IMR-90 (cell line): ENCODE results near the gene ANTXRL. TPM values are rescaled to one million over a fixed set of nuclear protein-coding genes. Genes with fewer than 3 reads are reported as not detected.

Experiments
- ATAC-seq: fragments of 200-7000 bp; cut with Tn5 transposase; 2 replicates; pipeline ENCODE4 v1.9.1; 2020; ENCODE audit warnings: low read depth, mild to moderate bottlenecking, moderate library complexity
- BruUV-seq: library from RNA; stranded (reverse); fragments of 400-500 nt; replicated peaks from 2 replicates; lab custom pipeline; 2021; lab: Mats Ljungman, UMichigan
- CTCF ChIA-PET: fragments of 300-600 bp; formaldehyde crosslinking; extraction: SDS; loops from one replicate; lab custom pipeline; 2021; ENCODE audit warnings: antibody characterized with exemption; lab: Yijun Ruan, JAX
- POLR2A ChIA-PET: fragments of 300-600 bp; sonication (Branson Sonifier 250); formaldehyde crosslinking; loops from one replicate; lab custom pipeline; 2022; ENCODE audit warnings: antibody characterized with exemption; ENCODE audit not compliant: unreplicated experiment; lab: Charles Lee
- DNase-seq: peaks from one replicate; pipeline ENCODE4 v3.0.0; 2013
- H2AFZ ChIP-seq: replicated peaks from 2 replicates; pipeline ENCODE3; 2013; ENCODE audit warnings: low read length, mild to moderate bottlenecking; ENCODE audit not compliant: poor library complexity
- H2AK5ac ChIP-seq: 2 replicates; pipeline ENCODE4 v1.6.1; 2013; ENCODE audit warnings: low read depth, low read length, inconsistent platforms
- H2AK9ac ChIP-seq: replicated peaks from 2 replicates; pipeline ENCODE3; 2013; ENCODE audit warnings: mild to moderate bottlenecking, low read depth, low read length, moderate library complexity; ENCODE audit not compliant: poor library complexity
- H2BK120ac ChIP-seq: 2 replicates; pipeline ENCODE4 v1.6.1; 2013; ENCODE audit warnings: low read depth, low read length, inconsistent platforms
- H2BK15ac ChIP-seq: 3 replicates; pipeline ENCODE4 v1.6.1; 2013; ENCODE audit warnings: low read depth, low read length, inconsistent platforms
- H2BK20ac ChIP-seq: 2 replicates; pipeline ENCODE4 v1.6.1; 2013; ENCODE audit warnings: low read depth, mild to moderate bottlenecking, inconsistent platforms, low read length, moderate library complexity
- H2BK5ac ChIP-seq: 2 replicates; pipeline ENCODE4 v1.6.1; 2013; ENCODE audit warnings: mild to moderate bottlenecking, low read depth, low read length, inconsistent platforms; ENCODE audit not compliant: poor library complexity, severe bottlenecking
- H3K14ac ChIP-seq: replicated peaks from 2 replicates; pipeline ENCODE4 v1.6.1; 2013; ENCODE audit warnings: low read depth, low read length, inconsistent platforms
- H3K18ac ChIP-seq: 2 replicates; pipeline ENCODE4 v1.6.1; 2013; ENCODE audit warnings: low read depth, low read length, control low read depth
- H3K23ac ChIP-seq: 2 replicates; pipeline ENCODE4 v1.6.1; 2013; ENCODE audit warnings: low read depth, low read length, inconsistent platforms
- H3K27ac ChIP-seq: 2 replicates; pipeline ENCODE4 v1.5.1; 2013; ENCODE audit warnings: mild to moderate bottlenecking, control low read depth, low read length; ENCODE audit not compliant: insufficient read depth
- H3K27me3 ChIP-seq: 2 replicates; pipeline ENCODE4 v1.6.1; 2013; ENCODE audit warnings: low read length; ENCODE audit not compliant: control insufficient read depth, insufficient read depth
- H3K36me3 ChIP-seq: 2 replicates; pipeline ENCODE4 v1.6.1; 2013; ENCODE audit warnings: low read length, mixed read lengths; ENCODE audit not compliant: control insufficient read depth, insufficient read depth
- H3K4ac ChIP-seq: 2 replicates; pipeline ENCODE4 v1.6.1; 2013; ENCODE audit warnings: low read depth, low read length, inconsistent platforms
- H3K4me1 ChIP-seq: 2 replicates; pipeline ENCODE4 v1.6.1; 2013; ENCODE audit warnings: low read length, mixed read lengths; ENCODE audit not compliant: control insufficient read depth, insufficient read depth
- H3K4me2 ChIP-seq: 2 replicates; pipeline ENCODE4 v1.6.1; 2013; ENCODE audit warnings: low read depth, mild to moderate bottlenecking, control low read depth, low read length, moderate library complexity
- H3K4me3 ChIP-seq: 2 replicates; pipeline ENCODE4 v1.5.1; 2013; ENCODE audit warnings: low read depth, mild to moderate bottlenecking, control low read depth, low read length, moderate library complexity; ENCODE audit not compliant: insufficient read depth
- H3K56ac ChIP-seq: 2 replicates; pipeline ENCODE4 v1.6.1; 2013; ENCODE audit warnings: low read length, inconsistent platforms; ENCODE audit not compliant: insufficient read depth; ENCODE audit errors: extremely low read depth
- H3K79me1 ChIP-seq, 2 experiments: 2 replicates each; pipeline ENCODE4 v1.6.1; 2013; ENCODE audit warnings: low read length in 2 of 2, inconsistent platforms in 1 of 2, low read depth in 1 of 2
- H3K9ac ChIP-seq: 2 replicates; pipeline ENCODE4 v1.6.1; 2013; ENCODE audit warnings: low read depth, low read length, control low read depth
- H3K9me1 ChIP-seq: 2 replicates; pipeline ENCODE4 v1.6.1; 2013; ENCODE audit warnings: low read length, inconsistent platforms; ENCODE audit not compliant: insufficient read depth
- H3K9me3 ChIP-seq: 2 replicates; pipeline ENCODE4 v1.6.1; 2013; ENCODE audit warnings: low read length; ENCODE audit not compliant: control insufficient read depth, insufficient read depth
- H4K20me1 ChIP-seq: 2 replicates; pipeline ENCODE4 v1.6.1; 2013; ENCODE audit warnings: low read length, inconsistent platforms; ENCODE audit not compliant: insufficient read depth
- H4K5ac ChIP-seq: 2 replicates; pipeline ENCODE4 v1.6.1; 2013; ENCODE audit warnings: mild to moderate bottlenecking, low read depth, low read length, control low read depth
- H4K8ac ChIP-seq, 2 experiments: 2 replicates each; pipeline ENCODE4 v1.6.1; 2013; ENCODE audit warnings: low read depth in 2 of 2, low read length in 2 of 2, control low read depth in 1 of 2, inconsistent platforms in 1 of 2
- H4K91ac ChIP-seq: 2 replicates; pipeline ENCODE4 v1.6.1; 2013; ENCODE audit warnings: low read depth, low read length, inconsistent platforms; ENCODE audit not compliant: insufficient read depth
- CHD1 ChIP-seq: IDR thresholded peaks from 2 replicates; pipeline ENCODE4 v1.6.1; 2012; ENCODE audit warnings: low read depth, low read length, improper control_type of control experiment
- CTCF ChIP-seq: conservative IDR thresholded peaks from 2 replicates; pipeline ENCODE4 v1.5.1; 2012; ENCODE audit warnings: mild to moderate bottlenecking, low read depth, low read length, improper control_type of control experiment
- ELK1 ChIP-seq: fragments of 150-350 bp; IDR thresholded peaks from 2 replicates; pipeline ENCODE4 v1.6.1; 2016; ENCODE audit warnings: low read depth, mild to moderate bottlenecking, low read length, moderate library complexity, borderline replicate concordance
- FOS ChIP-seq: fragments of 150-350 bp; IDR thresholded peaks from 2 replicates; pipeline ENCODE4 v1.6.1; 2016; ENCODE audit warnings: low read depth, low read length
- MAFK ChIP-seq: IDR thresholded peaks from 2 replicates; pipeline ENCODE4 v1.6.1; 2012; ENCODE audit warnings: low read depth, low read length, improper control_type of control experiment
- NFE2L2 ChIP-seq: fragments of 150-350 bp; IDR thresholded peaks from 2 replicates; pipeline ENCODE4 v1.6.1; 2016; ENCODE audit warnings: low read depth, mild to moderate bottlenecking, low read length
- RAD21 ChIP-seq: IDR thresholded peaks from 2 replicates; pipeline ENCODE4 v1.6.1; 2012; ENCODE audit warnings: low read length, improper control_type of control experiment
- RCOR1 ChIP-seq: IDR thresholded peaks from 2 replicates; pipeline ENCODE4 v1.6.1; 2012; ENCODE audit warnings: mild to moderate bottlenecking, low read length, improper control_type of control experiment; ENCODE audit not compliant: insufficient replicate concordance
- SMC3 ChIP-seq: fragments of 150-350 bp; IDR thresholded peaks from 2 replicates; pipeline ENCODE4 v1.6.1; 2016; ENCODE audit warnings: low read depth, mild to moderate bottlenecking, antibody characterized with exemption, low read length, moderate library complexity
- whole genome bisulfite sequencing, 2 experiments: methylation state at CpG; one replicate each; pipeline versions ENCODE4 v1.1.5 to v1.1.7; 2013; ENCODE audit warnings: missing lambda C conversion rate in 2 of 2; ENCODE audit not compliant: insufficient read length in 1 of 2; ENCODE audit errors: extremely low coverage in 2 of 2; 5-methylcytosine and 5-hydroxymethylcytosine counted together
- dilution Hi-C: fragments of 300-500 bp; cut with HindIII; formaldehyde crosslinking; loops from one replicate; pipeline ENCODE4 v1.14.3; 2018; ENCODE audit warnings: low sequenced_read_pairs; ENCODE audit not compliant: unreplicated experiment
- in situ Hi-C: fragments of 300-500 bp; cut with MboI; formaldehyde crosslinking; loops from 3 replicates; pipeline ENCODE4 v1.14.3; 2019; ENCODE audit warnings: low sequenced_read_pairs, inconsistent platforms, mixed read lengths
- intact Hi-C: fragments of 100-400 bp; cut with micrococcal nuclease; formaldehyde crosslinking; loops from 2 replicates; pipeline ENCODE4 v1.10.0; 2022
- polyA plus RNA-seq, 3 experiments: library from polyadenylated mRNA; depleted of rRNA; stranded (reverse); fragments of >200 nt; gene quantifications; 2 replicates each; pipeline ENCODE4 v1.2.3, GENCODE V29; 2012; ENCODE audit warnings: low replicate concordance in 1 of 3
- total RNA-seq: library from RNA; depleted of rRNA; stranded (reverse); fragments of >200 nt; gene quantifications from 2 replicates; pipeline ENCODE4 v1.2.3, GENCODE V29; 2012

ANTXRL gene
- total and polyA plus RNA-seq, 2 of the 4 experiments (the other 2 are of a cell fraction) = not detected

- no peak overlapping the region for H3K9ac ChIP-seq
- POLR2A ChIA-PET = no interaction called here
- no peak overlapping the region for H3K4me2 ChIP-seq
- intact Hi-C loops = no loop called here
- H4K20me1 ChIP-seq = no peaks in the 10 kb centered on the region
- no peak for TF ChIP-seq NFE2L2
- TF ChIP-seq FOS = no peak
- no peak for TF ChIP-seq RAD21
- TF ChIP-seq ELK1 = no peak
- TF ChIP-seq RCOR1 = no peak
- no peak for TF ChIP-seq MAFK
- TF ChIP-seq CTCF = no peak
- TF ChIP-seq SMC3 = no peak
- TF ChIP-seq CHD1 = no peak
- no peaks in the 10 kb centered on the region for H3K9me3 ChIP-seq
- DNase-seq (no peak), ATAC-seq (no peak)
- H4K91ac ChIP-seq = no peak overlapping the region
- H3K79me1 ChIP-seq = no peaks in the 10 kb centered on the region
- H3K23ac ChIP-seq = no peak overlapping the region
- BruUV-seq = no TSS peak
- H3K9me1 ChIP-seq = no peaks in the 10 kb centered on the region
- no peaks in the 10 kb centered on the region for H3K36me3 ChIP-seq
- dilution Hi-C loops = no loop called here
- H3K4me3 ChIP-seq = no peak overlapping the region
- no peak overlapping the region for H3K56ac ChIP-seq
- no peak overlapping the region for H2AK9ac ChIP-seq
- no peak overlapping the region for H3K14ac ChIP-seq
- H2BK15ac ChIP-seq = no peak overlapping the region
- H2BK5ac ChIP-seq = no peak overlapping the region
- 66% methylated on average over 2 of the region's 19 CpGs; no CpG with 5 or more reads in 1 of the 2 experiments for WGBS, 2 experiments
- no peak overlapping the region for H3K18ac ChIP-seq
- in situ Hi-C loops = no loop called here
- no peak overlapping the region for H3K27ac ChIP-seq
- H3K27me3 ChIP-seq = peaks cover 10% of the 10 kb centered on the region; the same call in 1 of the 2 replicates
- no peak overlapping the region for H4K8ac ChIP-seq
- H2BK120ac ChIP-seq = no peak overlapping the region
- no peak overlapping the region for H3K4ac ChIP-seq
- 0 out of 2 replicates have a peak, but pooled peaks cover 2% of the 10 kb centered on the region for H3K4me1 ChIP-seq
- no peak overlapping the region for H2BK20ac ChIP-seq
- CTCF ChIA-PET = no interaction called here
- H2AK5ac ChIP-seq = no peak overlapping the region
- H2AFZ ChIP-seq = no peak overlapping the region
- H4K5ac ChIP-seq = no peak overlapping the region
Observed at GRCh38 chr10:46253076-46254006, 33.5 kb upstream of the ANTXRL start.
